ENCODE data around the gene TLR4.

GRCh38 chr9:117704024-117704575 lies at the start of gene TLR4:
- TF ChIP-seq TAF1 (IDR thresholded peaks at IDR 0.05; ENCODE audit: low read depth, low read length) (no peak), POLR2AphosphoS5 (IDR thresholded peaks at IDR 0.05; ENCODE audit: low read depth, low read length) (no peak), SPI1 (IDR thresholded peaks at IDR 0.05; ENCODE audit: low read depth, low read length) (peak; percentile 93), POLR2A (IDR thresholded peaks at IDR 0.05; ENCODE audit: low read depth, low read length) (no peak), PAX5 (IDR thresholded peaks at IDR 0.05; ENCODE audit: insufficient read depth, low read length, severe bottlenecking) (no peak), POU2F2 (IDR thresholded peaks at IDR 0.05; ENCODE audit: low read depth, low read length) (no peak)
